Measurements from ENCODE around the gene SMURF1.

DNA sequence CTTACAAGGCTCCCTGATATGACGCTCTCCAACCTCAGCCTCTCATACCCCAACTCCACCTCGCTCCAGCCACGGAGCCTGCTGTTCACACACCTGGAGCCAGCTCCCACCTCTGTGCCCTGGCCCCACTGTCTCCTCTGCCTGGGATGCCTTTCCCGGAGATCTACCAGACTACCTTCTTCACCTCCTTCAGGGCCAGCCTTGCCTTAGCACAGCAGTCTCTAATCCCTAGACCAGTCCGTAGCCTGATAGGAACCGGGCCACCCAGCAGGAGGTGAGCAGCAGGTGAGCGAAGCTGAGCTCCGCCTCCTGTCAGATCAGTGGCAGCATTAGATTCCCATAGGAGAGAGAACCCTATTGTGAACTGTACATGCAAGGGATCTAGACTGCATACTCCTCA lies 23.2 kb upstream of the SMURF1 start:
- TF ChIP-seq, protein P1, sequence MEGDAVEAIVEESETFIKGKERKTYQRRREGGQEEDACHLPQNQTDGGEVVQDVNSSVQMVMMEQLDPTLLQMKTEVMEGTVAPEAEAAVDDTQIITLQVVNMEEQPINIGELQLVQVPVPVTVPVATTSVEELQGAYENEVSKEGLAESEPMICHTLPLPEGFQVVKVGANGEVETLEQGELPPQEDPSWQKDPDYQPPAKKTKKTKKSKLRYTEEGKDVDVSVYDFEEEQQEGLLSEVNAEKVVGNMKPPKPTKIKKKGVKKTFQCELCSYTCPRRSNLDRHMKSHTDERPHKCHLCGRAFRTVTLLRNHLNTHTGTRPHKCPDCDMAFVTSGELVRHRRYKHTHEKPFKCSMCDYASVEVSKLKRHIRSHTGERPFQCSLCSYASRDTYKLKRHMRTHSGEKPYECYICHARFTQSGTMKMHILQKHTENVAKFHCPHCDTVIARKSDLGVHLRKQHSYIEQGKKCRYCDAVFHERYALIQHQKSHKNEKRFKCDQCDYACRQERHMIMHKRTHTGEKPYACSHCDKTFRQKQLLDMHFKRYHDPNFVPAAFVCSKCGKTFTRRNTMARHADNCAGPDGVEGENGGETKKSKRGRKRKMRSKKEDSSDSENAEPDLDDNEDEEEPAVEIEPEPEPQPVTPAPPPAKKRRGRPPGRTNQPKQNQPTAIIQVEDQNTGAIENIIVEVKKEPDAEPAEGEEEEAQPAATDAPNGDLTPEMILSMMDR (conservative IDR thresholded peaks at IDR 0.05 in 1 of 2, IDR thresholded peaks at IDR 0.05 in 1 of 2; ENCODE audit: extremely low read depth in 1 of 2, insufficient read depth in 1 of 2, low read depth in 1 of 2, low read length in 2 of 2): no peak
- TF ChIP-seq EZH2 (IDR thresholded peaks at IDR 0.05; ENCODE audit: borderline replicate concordance, low read length): no peak

Data from mammary epithelial cell (primary cell).